ENCODE data around the gene SH2D4B.

Gene SH2D4B

DNA sequence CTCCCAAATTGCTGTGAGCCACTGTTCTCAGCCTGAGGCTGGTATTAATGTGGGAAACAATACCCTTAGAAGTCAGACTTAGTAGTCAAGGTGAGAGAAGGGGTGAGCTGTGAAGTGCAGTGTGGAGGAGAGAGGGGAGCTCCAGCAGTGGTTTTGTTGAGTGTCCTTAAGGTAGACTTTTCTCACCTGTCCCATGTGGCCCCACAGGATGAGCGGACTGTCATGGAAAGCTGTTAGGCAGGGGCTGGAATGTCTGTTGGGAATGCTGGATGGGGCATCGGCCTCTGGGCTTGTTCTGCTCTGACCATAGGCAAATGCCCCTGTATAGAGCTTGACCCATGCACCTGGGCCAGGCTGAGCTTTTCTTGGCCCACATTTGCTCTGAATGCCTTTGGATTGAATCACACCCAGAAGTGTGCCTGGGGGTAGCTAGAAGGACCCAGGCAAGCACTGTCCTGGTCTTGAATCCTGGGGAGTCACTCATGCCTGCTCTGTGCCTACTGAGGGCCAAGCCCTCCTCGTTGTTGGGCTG, 36.3 kb upstream of the SH2D4B start:
- TF ChIP-seq, protein P1, sequence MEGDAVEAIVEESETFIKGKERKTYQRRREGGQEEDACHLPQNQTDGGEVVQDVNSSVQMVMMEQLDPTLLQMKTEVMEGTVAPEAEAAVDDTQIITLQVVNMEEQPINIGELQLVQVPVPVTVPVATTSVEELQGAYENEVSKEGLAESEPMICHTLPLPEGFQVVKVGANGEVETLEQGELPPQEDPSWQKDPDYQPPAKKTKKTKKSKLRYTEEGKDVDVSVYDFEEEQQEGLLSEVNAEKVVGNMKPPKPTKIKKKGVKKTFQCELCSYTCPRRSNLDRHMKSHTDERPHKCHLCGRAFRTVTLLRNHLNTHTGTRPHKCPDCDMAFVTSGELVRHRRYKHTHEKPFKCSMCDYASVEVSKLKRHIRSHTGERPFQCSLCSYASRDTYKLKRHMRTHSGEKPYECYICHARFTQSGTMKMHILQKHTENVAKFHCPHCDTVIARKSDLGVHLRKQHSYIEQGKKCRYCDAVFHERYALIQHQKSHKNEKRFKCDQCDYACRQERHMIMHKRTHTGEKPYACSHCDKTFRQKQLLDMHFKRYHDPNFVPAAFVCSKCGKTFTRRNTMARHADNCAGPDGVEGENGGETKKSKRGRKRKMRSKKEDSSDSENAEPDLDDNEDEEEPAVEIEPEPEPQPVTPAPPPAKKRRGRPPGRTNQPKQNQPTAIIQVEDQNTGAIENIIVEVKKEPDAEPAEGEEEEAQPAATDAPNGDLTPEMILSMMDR (IDR thresholded peaks at IDR 0.05; ENCODE audit: low read length, missing control alignments), result no peak
- no peak for DNase-seq (ENCODE audit: low read depth)
- no peak overlapping the region for H3K4me3 ChIP-seq (replicated peaks; ENCODE audit: low read depth, low read length)

DNA sequence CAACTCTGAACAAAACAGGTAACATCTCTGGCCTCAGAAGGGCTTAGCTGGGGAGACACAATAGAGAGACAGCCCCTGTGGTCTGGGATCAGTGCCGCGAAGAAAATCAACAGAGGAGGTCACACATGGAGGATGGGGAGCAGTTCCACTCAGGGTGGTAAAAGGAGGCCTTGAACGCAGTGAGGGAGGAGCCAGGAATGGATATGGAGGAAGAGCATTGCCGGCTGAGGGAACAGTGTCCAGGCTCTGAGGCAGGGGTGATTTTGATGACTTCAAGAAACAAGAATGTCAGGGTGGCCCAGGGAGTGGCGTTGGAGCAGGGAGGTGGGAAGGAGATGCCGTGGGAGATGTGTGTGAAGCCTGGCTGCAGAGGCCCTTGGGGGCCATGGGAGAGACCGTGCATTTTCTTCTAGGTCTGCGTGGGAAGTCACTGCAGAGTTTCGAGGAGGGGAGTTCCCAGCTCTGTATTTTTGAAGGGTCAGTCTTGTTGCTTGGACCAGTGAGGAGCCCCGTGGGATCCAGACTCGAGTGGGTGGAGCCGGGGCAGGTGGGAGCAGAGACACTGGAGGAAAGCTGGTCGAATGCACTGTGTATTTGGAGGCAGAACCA, 35.7 kb upstream of the SH2D4B start:
- DNase-seq (ENCODE audit: low read depth), result no peak
- H3K4me3 ChIP-seq (replicated peaks; ENCODE audit: low read depth, low read length), result no peak overlapping the region
- TF ChIP-seq, protein P1 (IDR thresholded peaks at IDR 0.05; ENCODE audit: low read length, missing control alignments), result no peak

GRCh38 chr10:80502621-80503583, 34.8 kb upstream of the SH2D4B start:
- TF ChIP-seq, protein P1 (IDR thresholded peaks at IDR 0.05; ENCODE audit: low read length, missing control alignments), result no peak
- H3K4me3 ChIP-seq (replicated peaks; ENCODE audit: low read depth, low read length), result no peak overlapping the region
- DNase-seq (ENCODE audit: low read depth), result no peak

DNA sequence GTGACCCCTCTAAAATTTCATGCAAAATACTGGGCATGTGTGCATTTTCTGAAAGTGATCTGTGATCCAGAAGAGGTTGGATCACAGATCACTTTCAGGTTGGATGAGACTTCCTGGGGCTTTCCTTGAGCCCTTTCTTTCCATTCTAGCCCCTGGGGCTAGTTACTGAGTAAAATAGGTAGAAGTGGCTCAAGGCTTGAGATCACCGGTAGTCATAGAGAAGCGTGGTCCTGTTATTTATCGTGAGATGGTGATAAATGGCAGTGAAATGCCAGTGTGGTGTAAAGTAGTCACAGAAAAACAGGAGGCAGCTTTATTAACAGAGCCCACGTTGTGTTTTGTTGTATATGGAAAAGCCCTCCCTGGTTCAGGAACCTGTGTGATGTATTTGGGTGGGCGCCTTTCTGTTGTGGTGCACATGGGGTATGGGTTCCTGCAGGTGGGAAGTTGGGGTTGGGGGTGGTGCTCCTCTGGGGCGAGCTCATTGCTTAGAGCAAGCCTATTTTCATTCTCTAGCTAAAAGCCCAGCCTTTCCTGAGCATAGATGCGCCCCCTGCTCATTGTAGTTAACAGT, 34.0 kb upstream of the SH2D4B start:
- TF ChIP-seq, protein P1 (IDR thresholded peaks at IDR 0.05; ENCODE audit: low read length, missing control alignments), result no peak
- no peak for DNase-seq (ENCODE audit: low read depth)
- no peak overlapping the region for H3K4me3 ChIP-seq (replicated peaks; ENCODE audit: low read depth, low read length)

DNA sequence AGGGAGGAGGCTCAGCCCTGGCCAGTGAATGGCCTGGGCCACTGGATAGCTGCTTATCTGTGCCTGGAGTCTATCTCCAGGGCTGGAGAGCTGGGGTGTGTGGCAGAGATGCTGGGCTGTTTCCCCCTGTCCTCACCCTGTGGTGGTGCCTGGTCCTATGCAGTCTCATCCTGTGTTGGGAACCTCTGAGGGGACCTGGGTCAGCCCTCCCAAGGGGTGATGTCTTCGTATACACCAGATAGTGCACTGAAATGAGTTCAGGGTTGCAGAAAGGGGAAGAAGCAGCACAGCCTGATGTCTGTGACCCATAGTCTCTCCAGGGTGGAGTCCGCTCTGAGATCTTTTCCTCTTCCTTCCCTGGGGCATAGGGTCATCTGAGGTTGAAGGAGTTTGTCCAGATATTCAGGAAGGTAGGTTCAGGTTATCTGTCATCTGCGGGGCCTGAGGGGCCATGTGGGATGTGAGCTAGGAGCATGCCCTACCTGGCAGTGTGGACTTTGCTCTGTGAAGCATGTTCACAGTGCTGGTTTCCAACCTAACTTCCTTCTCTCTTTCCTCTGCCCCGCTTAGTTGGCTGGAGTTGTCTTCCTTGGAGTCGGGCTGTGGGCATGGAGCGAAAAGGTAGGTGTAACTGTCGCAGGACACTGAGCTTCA, 33.4 kb upstream of the SH2D4B start:
- no peak overlapping the region for H3K4me3 ChIP-seq (replicated peaks; ENCODE audit: low read depth, low read length)
- DNase-seq (ENCODE audit: low read depth), result no peak
- TF ChIP-seq, protein P1 (IDR thresholded peaks at IDR 0.05; ENCODE audit: low read length, missing control alignments), result no peak

DNA sequence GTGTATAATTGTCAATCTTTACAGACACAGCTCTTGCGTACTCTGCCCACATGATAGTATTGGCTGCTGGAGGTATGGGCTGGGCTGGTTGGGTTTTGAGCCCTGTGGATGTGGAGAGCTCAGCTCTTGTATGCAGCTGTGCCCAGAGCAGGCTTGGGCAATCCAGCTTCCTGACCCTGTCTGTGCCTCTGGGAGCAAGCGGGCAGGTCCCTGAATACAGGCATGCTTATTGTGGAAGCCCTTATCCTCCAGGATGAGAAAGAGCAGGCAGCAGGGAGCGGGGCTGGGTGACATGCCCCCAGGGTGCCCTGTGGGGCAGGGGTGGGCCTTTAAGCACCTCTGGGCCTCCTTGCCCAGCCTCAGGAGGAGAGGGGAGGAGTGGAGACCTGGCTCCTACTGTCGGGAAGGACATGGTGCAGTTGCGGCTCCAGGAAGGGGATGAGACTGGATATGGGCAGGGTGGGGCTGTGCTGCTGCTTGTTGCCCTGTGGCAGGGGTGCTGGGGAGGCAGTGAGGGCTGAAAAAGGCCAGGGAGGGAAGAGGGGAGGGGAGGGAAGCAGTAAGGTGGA, 32.7 kb upstream of the SH2D4B start:
- TF ChIP-seq, protein P1 (IDR thresholded peaks at IDR 0.05; ENCODE audit: low read length, missing control alignments), result no peak
- DNase-seq (ENCODE audit: low read depth), result no peak
- H3K4me3 ChIP-seq (replicated peaks; ENCODE audit: low read depth, low read length), result no peak overlapping the region
